Measurements from ENCODE around the gene RUFY3.

- TF ChIP-seq EZH2 (IDR thresholded peaks at IDR 0.05) (no peak), CTCF (IDR thresholded peaks at IDR 0.05) (peak; percentile 22), EZH2phosphoT487 (IDR thresholded peaks at IDR 0.05) (no peak)
Measured at GRCh38 chr4:70839589-70840093, 117.9 kb downstream of the RUFY3 start, which contains the start of gene GRSF1.
